ENCODE results near the gene N4BP2L2. TPM values are rescaled to one million over a fixed set of nuclear protein-coding genes. Genes with fewer than 3 reads are reported as not detected.

The N4BP2L2 gene
- total RNA-seq, 8 experiments from 2014 or later: 52.2 to 245 (median 110) TPM

DNA sequence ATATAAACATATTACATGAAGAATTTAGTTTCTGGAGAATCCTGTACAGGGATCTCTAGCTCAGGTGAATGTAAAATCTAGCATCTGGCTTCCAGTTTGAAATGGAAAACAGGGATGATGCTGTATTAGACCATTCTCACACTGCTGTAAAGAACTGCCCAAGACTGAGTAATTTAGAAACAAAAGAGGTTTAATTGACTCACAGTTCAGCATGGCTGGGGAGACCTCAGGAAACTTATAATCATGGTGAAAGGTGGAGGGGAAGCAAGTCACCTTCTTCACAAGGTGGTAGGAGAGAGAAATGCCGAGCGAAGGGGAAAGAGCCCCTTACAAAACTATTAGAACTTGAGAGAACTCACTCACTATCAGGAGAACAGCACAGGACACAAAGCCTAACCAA is 17.0 kb upstream of the N4BP2L2 start:
- H3K4me3 ChIP-seq: no peak overlapping the region
- WGBS, 10 experiments: 80 to 100% (median 100%) methylated on average over 1 to 2 of the region's 2 CpGs; no CpG with 5 or more reads in 1 of the 10 experiments
- ATAC-seq (replicated peaks in 6 of 8): no peak
- no peak overlapping the region for H3K27ac ChIP-seq
- no peaks in the 10 kb centered on the region for H3K4me1 ChIP-seq (replicated peaks in 1 of 2)
- in situ Hi-C loops (cut with MboI; ENCODE audit: low pct_unique_long_range_greater_than_20kb in 2 of 9, low sequenced_read_pairs in 9 of 9, unreplicated experiment in 9 of 9): no loop called here

DNA sequence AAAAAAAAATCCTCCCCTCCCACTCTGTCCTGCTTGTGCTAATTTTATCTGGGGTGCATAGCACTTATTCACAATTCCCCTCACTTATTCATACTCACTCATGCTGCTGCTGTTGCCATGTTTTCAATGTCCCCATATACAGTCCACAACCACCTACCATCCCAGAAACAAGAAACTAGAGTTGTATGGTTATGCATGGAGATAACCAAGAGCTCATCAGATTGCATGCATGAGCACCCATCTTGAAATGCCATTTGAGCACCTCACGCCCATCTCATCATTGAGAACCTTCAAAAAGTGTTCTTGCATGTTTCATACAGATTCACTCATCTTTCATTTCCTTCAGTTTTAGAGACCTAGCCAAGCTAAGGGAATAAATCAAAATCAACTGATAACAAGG is 15.1 kb upstream of the N4BP2L2 start:
- ATAC-seq (replicated peaks in 6 of 8): peak in 1 of 8 experiments; percentile 34
- 67 to 100% (median 86%) methylated on average over 1 of the region's 1 CpG; no CpG with 5 or more reads in 4 of the 10 experiments for WGBS, 10 experiments
- Histone ChIP-seq H3K27ac (no peak overlapping the region), H3K4me1 (replicated peaks in 1 of 2) (no peaks in the 10 kb centered on the region), H3K4me3 (no peak overlapping the region)
- in situ Hi-C loops (cut with MboI; ENCODE audit: low pct_unique_long_range_greater_than_20kb in 2 of 9, low sequenced_read_pairs in 9 of 9, unreplicated experiment in 9 of 9): no loop called here

DNA sequence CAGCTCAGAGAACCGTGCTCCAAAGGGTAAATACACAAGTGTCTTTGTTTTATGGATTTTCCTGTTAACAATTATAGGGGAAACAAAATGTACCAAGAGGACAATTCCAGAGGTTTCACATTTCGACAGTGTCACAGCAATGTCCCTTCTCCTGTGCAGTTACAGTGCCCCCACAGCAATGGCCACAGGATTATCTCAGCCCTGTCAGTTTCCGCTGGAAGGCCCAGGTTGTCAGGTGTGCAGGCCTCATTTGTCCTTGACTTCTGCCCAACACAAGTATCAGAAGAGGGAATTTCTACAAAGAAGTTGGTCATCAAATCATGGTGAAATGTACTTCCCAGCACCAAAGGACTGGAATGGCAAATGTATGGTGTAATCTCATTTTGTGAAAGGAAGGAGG is 11.2 kb upstream of the N4BP2L2 start:
- no peak for ATAC-seq (replicated peaks in 6 of 8)
- Histone ChIP-seq H3K4me3 (no peak overlapping the region), H3K27ac (no peak overlapping the region), H3K4me1 (replicated peaks in 1 of 2) (no peaks in the 10 kb centered on the region)
- in situ Hi-C loops (cut with MboI; ENCODE audit: low pct_unique_long_range_greater_than_20kb in 2 of 9, low sequenced_read_pairs in 9 of 9, unreplicated experiment in 9 of 9): no loop called here
- 29 to 100% (median 69%) methylated on average over 1 to 3 of the region's 3 CpGs; no CpG with 5 or more reads in 3 of the 10 experiments for WGBS, 10 experiments

DNA sequence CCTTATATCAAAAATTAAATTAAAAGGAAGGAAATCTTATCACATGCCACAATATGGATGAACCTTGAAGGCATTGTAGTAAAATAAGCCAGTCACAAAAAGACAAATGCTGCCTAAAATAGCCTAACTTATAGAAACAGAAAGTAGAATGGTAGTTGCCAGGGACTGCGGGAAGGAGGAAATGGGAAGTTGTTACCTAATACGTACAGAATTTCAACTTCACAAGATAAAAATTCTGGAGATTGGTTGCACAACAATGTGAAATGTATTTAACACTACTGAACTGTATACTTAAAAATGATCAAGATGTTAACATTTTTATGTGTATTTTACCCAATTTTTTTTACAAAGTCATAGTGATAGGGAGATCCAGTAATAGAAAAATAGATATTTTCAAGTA is 10.2 kb upstream of the N4BP2L2 start:
- in situ Hi-C loops (cut with MboI; ENCODE audit: low pct_unique_long_range_greater_than_20kb in 2 of 9, low sequenced_read_pairs in 9 of 9, unreplicated experiment in 9 of 9): no loop called here
- Histone ChIP-seq H3K27ac (no peak overlapping the region), H3K4me3 (no peak overlapping the region), H3K4me1 (replicated peaks in 1 of 2) (no peaks in the 10 kb centered on the region)
- WGBS, 10 experiments: 75 to 100% (median 83%) methylated on average over 2 of the region's 2 CpGs
- ATAC-seq (replicated peaks in 6 of 8): no peak

DNA sequence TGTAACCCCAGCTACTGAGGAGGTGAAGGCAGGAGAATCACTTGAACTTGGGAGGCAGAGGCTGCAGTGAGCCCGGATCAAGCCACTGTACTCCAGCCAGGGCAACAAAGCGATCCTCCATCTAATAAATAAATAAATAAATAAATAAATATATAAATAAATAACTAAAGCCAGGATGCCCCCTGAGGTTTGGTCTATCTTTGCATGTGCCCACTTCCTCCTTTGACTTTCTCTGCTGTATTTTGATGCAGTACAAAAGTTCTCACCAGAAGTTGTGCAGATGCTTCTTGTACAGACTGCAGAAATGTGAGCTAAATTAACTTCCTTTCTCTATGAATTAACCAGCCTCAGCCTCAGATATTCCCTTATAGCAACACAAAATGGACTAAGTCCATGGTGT is 6.5 kb upstream of the N4BP2L2 start:
- no peak for ATAC-seq (replicated peaks in 6 of 8)
- in situ Hi-C loops (cut with MboI; ENCODE audit: low pct_unique_long_range_greater_than_20kb in 2 of 9, low sequenced_read_pairs in 9 of 9, unreplicated experiment in 9 of 9): no loop called here
- 83 to 100% (median 100%) methylated on average over 1 of the region's 2 CpGs; no CpG with 5 or more reads in 7 of the 10 experiments for WGBS, 10 experiments

DNA sequence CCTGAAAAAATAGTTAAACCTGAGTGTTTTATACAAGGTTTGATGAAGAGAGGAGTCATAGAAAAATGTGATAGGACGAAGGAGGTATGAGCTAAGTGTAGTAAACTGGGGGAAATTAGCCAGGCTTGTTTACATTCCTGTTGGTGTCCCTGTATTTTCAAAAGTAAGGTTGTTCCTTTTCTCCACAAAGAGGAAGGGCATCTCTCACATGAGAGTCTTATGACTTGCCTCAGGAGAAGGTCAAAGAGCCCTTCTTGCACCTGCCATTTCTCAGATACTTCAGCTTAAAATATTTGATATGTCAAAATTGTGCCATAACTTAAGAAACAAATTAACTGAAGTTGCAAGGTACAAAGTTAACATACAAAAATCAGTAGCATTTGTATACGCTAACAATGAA is 3.6 kb upstream of the N4BP2L2 start:
- H3K4me3 ChIP-seq: no peak overlapping the region
- no peak overlapping the region for H3K27ac ChIP-seq
- 0 to 100% (median 77%) methylated on average over 1 to 2 of the region's 2 CpGs for WGBS, 10 experiments
- in situ Hi-C loops (cut with MboI; ENCODE audit: low pct_unique_long_range_greater_than_20kb in 2 of 9, low sequenced_read_pairs in 9 of 9, unreplicated experiment in 9 of 9): no loop called here
- ATAC-seq (replicated peaks in 6 of 8): no peak
- H3K4me1 ChIP-seq (replicated peaks in 1 of 2): peaks cover 0 to 3% of the 10 kb centered on the region in 2 donors

More for the DNA sequence above, 6.5 kb upstream of the N4BP2L2 start:
- H3K4me1 ChIP-seq (replicated peaks in 1 of 2): no peaks in the 10 kb centered on the region
- no peak overlapping the region for H3K27ac ChIP-seq
- H3K4me3 ChIP-seq: no peak overlapping the region

DNA sequence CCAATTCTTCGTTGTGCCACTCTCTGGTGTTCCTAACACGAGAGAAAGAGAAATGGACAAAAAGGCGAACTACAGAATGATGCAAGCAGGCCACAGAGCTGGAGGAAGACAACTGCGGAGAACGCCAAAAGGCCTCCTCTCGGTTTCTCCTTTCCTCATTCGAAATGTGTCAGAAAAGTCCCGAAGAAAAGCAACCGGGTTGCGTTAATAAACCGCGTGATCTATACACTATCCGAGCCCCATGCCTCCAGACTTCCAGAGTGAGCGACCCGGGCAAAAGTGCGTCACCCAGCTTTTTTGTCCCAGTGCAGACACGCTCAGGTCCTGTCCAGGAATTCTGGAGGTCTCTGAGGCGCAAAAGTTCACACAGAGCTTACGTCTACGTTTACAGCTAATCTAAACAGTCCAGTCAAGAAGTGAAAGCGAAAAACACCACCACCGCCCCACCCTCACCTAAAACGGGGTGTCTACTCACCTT is 413 bp downstream of the N4BP2L2 start:
- 0 to 3% (median 0%) methylated on average over 2 to 16 of the region's 23 CpGs; no CpG with 5 or more reads in 1 of the 10 experiments for WGBS, 10 experiments

DNA sequence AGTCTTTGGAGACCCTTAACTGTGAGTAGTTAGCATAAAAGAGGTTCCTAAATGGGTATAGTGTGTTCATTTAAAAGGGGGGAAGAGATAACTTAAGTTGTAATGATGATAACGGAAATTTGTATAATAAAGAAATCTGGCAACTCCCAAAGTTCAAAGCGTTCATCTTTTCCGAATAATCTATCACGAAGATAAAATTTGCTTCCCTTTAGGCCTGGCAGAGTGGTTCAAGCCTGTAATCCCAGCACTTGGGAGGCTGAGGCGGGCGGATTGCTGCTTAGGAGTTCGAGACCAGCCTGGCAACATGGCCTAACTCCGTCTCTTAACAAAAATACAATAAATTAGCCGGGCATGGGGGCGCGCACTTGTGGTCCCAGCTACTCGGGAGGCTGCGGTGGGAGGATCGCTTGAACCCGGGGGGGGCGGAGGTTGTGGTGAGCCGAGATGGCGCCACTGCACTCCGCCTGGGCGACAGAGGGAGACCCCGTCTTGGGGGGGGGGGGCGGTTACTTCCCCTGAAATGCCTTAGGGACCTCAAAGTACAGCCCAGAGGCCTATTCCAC is 934 bp downstream of the N4BP2L2 start:
- H3K4me3 ChIP-seq: peak overlapping the region; percentile 60 to 89 (median 75)
- peaks cover 0 to 3% of the 10 kb centered on the region in 2 donors for H3K4me1 ChIP-seq (replicated peaks in 1 of 2)
- in situ Hi-C loops (cut with MboI; ENCODE audit: low pct_unique_long_range_greater_than_20kb in 2 of 9, low sequenced_read_pairs in 9 of 9, unreplicated experiment in 9 of 9): no loop called here
- peak overlapping the region; percentile 75 to 91 for H3K27ac ChIP-seq
- ATAC-seq (replicated peaks in 6 of 8): peak in 5 of 8 experiments; percentile 1 to 11 (median 9)
- WGBS, 10 experiments: 8 to 60% (median 47%) methylated on average over 1 to 10 of the region's 22 CpGs; no CpG with 5 or more reads in 1 of the 10 experiments

More for the DNA sequence above, 413 bp downstream of the N4BP2L2 start:
- Histone ChIP-seq H3K4me3 (peak overlapping the region; percentile 60 to 89 (median 75)), H3K4me1 (replicated peaks in 1 of 2) (peaks cover 0 to 3% of the 10 kb centered on the region in 2 donors), H3K27ac (peak overlapping the region; percentile 75 to 91)
- peak; percentile 55 to 75 (median 64) for ATAC-seq (replicated peaks in 6 of 8)
- in situ Hi-C loops (cut with MboI; ENCODE audit: low pct_unique_long_range_greater_than_20kb in 2 of 9, low sequenced_read_pairs in 9 of 9, unreplicated experiment in 9 of 9): no loop called here

DNA sequence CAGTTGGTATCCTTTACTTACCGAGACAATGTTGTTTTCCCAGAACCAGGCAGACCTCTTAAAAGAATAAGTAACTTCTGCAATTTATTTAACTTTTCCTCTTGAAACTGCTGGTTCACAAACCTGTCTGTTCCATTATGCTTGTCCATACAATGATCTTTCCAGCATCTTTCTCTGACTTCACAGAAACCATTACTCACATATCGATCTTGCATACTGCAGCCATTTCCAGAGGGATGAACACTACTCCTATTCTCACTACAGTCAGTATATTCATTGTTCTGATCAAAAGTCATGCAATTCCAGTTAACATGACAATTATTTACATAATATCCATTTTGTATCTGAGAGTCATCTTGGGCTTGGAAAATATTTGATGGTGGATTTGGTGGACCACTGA is 2.8 kb downstream of the N4BP2L2 start:
- Histone ChIP-seq H3K4me3 (no peak overlapping the region), H3K4me1 (replicated peaks in 1 of 2) (peaks cover 0 to 9% of the 10 kb centered on the region in 2 donors), H3K27ac (no peak overlapping the region)
- WGBS, 10 experiments: 94 to 100% (median 100%) methylated on average over 1 to 2 of the region's 2 CpGs; no CpG with 5 or more reads in 2 of the 10 experiments
- in situ Hi-C loops (cut with MboI; ENCODE audit: low pct_unique_long_range_greater_than_20kb in 2 of 9, low sequenced_read_pairs in 9 of 9, unreplicated experiment in 9 of 9): no loop called here
- ATAC-seq (replicated peaks in 6 of 8): no peak

DNA sequence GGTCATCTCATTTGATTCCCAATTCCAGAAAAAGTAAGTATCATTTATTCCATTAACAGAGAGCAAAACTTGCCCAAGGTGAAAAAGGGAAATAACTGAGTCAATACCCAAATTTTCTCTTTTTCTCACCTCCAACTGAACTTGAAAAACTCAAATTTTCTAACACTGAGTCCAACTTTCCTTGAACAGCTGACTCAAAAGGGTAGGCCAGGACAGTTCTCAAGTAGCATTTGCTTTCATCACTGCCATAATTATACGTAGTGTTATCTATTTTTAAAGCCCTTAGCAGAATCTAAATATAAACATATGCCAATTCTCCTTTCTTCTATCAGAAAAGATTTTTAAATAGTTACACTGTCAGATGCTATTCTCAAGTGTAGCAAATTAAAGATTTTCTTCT is 3.5 kb downstream of the N4BP2L2 start:
- H3K4me1 ChIP-seq (replicated peaks in 1 of 2): peaks cover 0 to 9% of the 10 kb centered on the region in 2 donors
- WGBS, 10 experiments: 40 to 100% (median 90%) methylated on average over 1 of the region's 1 CpG; no CpG with 5 or more reads in 1 of the 10 experiments
- no peak for ATAC-seq (replicated peaks in 6 of 8)
- no peak overlapping the region for H3K27ac ChIP-seq
- no peak overlapping the region for H3K4me3 ChIP-seq
- in situ Hi-C loops (cut with MboI; ENCODE audit: low pct_unique_long_range_greater_than_20kb in 2 of 9, low sequenced_read_pairs in 9 of 9, unreplicated experiment in 9 of 9): no loop called here

DNA sequence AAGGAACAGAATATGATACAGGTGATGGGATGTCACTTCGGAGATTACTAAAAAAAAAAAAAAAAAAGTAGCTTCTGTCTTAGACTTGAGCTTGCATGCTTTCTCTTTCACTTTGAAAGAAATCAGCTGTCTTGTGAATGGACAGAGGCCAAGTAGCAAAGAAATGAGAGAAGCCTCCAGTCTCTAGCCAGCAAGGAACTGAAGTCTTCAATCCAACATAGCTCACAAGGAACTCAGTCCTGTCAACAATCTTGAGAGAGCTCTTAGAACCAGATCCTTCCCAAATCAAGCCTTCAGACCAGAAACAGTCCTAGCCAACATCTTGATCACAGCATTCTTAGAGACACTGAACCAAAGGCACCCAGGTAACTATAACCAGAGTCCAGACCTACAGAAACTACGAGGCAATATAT is 7.7 kb downstream of the N4BP2L2 start:
- no peak overlapping the region for H3K4me3 ChIP-seq
- peaks cover 0 to 6% of the 10 kb centered on the region in 2 donors for H3K4me1 ChIP-seq (replicated peaks in 1 of 2)
- WGBS, 10 experiments: 0 to 100% (median 50%) methylated on average over 1 to 2 of the region's 2 CpGs; no CpG with 5 or more reads in 1 of the 10 experiments
- no peak overlapping the region for H3K27ac ChIP-seq
- peak in 3 of 8 experiments; percentile 50 to 84 (median 79) for ATAC-seq (replicated peaks in 6 of 8)
- in situ Hi-C loops (cut with MboI; ENCODE audit: low pct_unique_long_range_greater_than_20kb in 2 of 9, low sequenced_read_pairs in 9 of 9, unreplicated experiment in 9 of 9): no loop called here

DNA sequence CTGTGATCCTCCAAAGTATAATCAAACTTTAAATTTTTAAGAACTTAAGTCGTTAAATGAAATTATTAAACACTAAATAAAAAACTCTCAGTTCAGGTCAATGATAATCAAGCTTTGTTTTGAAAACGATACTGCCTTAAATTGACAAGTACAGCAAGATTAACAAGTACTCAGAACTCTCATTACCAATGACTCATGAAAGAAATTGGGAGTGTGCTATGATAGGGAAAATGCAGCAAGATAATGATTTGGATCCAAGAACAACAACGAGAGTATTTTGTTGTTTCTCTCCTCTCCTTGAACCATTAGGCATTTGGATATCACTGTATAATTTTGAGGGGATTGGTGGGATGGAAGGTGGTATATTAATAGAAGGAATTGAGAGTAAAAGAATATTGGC is 10.2 kb downstream of the N4BP2L2 start:
- ATAC-seq (replicated peaks in 6 of 8): peak in 2 of 8 experiments; percentile 36 to 56
- H3K27ac ChIP-seq: no peak overlapping the region
- in situ Hi-C loops (cut with MboI; ENCODE audit: low pct_unique_long_range_greater_than_20kb in 2 of 9, low sequenced_read_pairs in 9 of 9, unreplicated experiment in 9 of 9): no loop called here
- no peak overlapping the region for H3K4me3 ChIP-seq
- 32 to 100% (median 74%) methylated on average over 1 to 3 of the region's 3 CpGs for WGBS, 10 experiments
- H3K4me1 ChIP-seq (replicated peaks in 1 of 2): peaks cover 0 to 6% of the 10 kb centered on the region in 2 donors

DNA sequence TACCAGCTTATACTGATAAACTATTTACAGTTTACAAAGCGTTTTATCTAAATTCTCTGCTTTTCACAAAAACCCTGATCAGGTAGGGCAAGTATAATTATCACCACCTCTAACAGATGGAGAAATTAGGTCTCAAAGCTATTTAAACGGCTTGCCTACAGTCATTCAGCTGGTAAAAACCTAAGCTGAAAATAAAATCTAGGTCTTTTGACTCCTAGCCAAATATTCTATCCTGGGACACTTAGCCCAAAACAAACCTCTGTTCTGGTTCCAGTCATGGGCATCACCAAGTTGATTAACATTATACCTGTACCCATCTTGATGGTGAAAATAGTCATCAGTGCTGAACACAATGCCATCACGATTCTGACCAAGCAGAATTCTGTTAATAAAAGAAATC is 11.4 kb downstream of the N4BP2L2 start:
- in situ Hi-C loops (cut with MboI; ENCODE audit: low pct_unique_long_range_greater_than_20kb in 2 of 9, low sequenced_read_pairs in 9 of 9, unreplicated experiment in 9 of 9): no loop called here
- ATAC-seq (replicated peaks in 6 of 8): no peak
- 70 to 100% (median 92%) methylated on average over 1 to 3 of the region's 3 CpGs; no CpG with 5 or more reads in 1 of the 10 experiments for WGBS, 10 experiments
- Histone ChIP-seq H3K4me3 (no peak overlapping the region), H3K27ac (no peak overlapping the region), H3K4me1 (replicated peaks in 1 of 2) (peaks cover 0 to 6% of the 10 kb centered on the region in 2 donors)

DNA sequence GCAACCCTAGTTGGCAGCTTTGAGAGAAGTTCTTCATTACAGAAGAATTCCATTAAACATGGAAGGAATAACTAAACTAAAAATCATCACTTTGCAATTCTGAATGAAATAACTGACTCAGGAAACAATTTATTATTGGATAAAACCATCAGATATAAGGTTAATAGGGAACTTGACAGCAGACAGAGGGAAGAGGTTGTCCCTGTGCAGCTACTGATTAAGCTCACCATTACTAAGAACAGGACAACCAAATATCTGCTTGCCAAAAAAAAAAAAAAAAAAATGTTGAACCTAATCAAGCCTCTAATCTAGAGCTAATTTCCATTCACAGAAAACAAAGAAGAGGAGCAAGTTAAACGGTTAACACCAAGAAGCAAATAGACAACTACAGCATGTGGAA is 12.8 kb downstream of the N4BP2L2 start:
- ATAC-seq (replicated peaks in 6 of 8): no peak
- Histone ChIP-seq H3K27ac (no peak overlapping the region), H3K4me3 (no peak overlapping the region), H3K4me1 (replicated peaks in 1 of 2) (no peaks in the 10 kb centered on the region)
- 0 to 50% (median 6%) methylated on average over 1 of the region's 1 CpG; no CpG with 5 or more reads in 2 of the 10 experiments for WGBS, 10 experiments
- in situ Hi-C loops (cut with MboI; ENCODE audit: low pct_unique_long_range_greater_than_20kb in 2 of 9, low sequenced_read_pairs in 9 of 9, unreplicated experiment in 9 of 9): no loop called here

All from motor neuron (in vitro differentiated cells).